Loucy (cell line): ENCODE measurements around the gene CTBP2.

Experiments
- H2AFZ ChIP-seq: fragments of 200-600 bp; sonication (generic); 2 replicates; pipeline ENCODE4 v1.6.0; 2016; ENCODE audit warnings: antibody characterized with exemption, mild to moderate bottlenecking, low read length, moderate library complexity
- H3F3A ChIP-seq: fragments of 200-600 bp; 2 replicates; pipeline ENCODE4 v1.6.0; 2016; ENCODE audit warnings: antibody characterized with exemption, low read depth, mild to moderate bottlenecking
- H3K27me3 ChIP-seq: fragments of 200-600 bp; sonication (generic); 2 replicates; pipeline ENCODE4 v1.6.1; 2014; ENCODE audit warnings: low read length, mild to moderate bottlenecking; ENCODE audit not compliant: insufficient read depth, poor library complexity, severe bottlenecking
- H3K36me3 ChIP-seq: fragments of 200-600 bp; sonication (generic); 2 replicates; pipeline ENCODE4 v1.6.1; 2016; ENCODE audit warnings: low read length; ENCODE audit not compliant: insufficient read depth
- H3K4me1 ChIP-seq: fragments of 200-600 bp; sonication (generic); 2 replicates; pipeline ENCODE4 v1.5.1; 2014; ENCODE audit warnings: low read length, mild to moderate bottlenecking; ENCODE audit not compliant: insufficient read depth, poor library complexity, severe bottlenecking
- H3K4me2 ChIP-seq: fragments of 200-600 bp; sonication (generic); 2 replicates; pipeline ENCODE4 v1.6.0; 2014; ENCODE audit warnings: antibody characterized with exemption, low read length, low read depth, mild to moderate bottlenecking; ENCODE audit not compliant: poor library complexity, severe bottlenecking
- H3K4me3 ChIP-seq: fragments of 200-600 bp; sonication (generic); 2 replicates; pipeline ENCODE4 v1.5.1; 2014; ENCODE audit warnings: low read length, mild to moderate bottlenecking, mixed read lengths; ENCODE audit not compliant: poor library complexity, severe bottlenecking
- H3K79me2 ChIP-seq: fragments of 200-600 bp; sonication (generic); 2 replicates; pipeline ENCODE4 v1.6.1; 2014; ENCODE audit warnings: low read length; ENCODE audit not compliant: insufficient read depth
- H3K9ac ChIP-seq: fragments of 200-600 bp; sonication (generic); 2 replicates; pipeline ENCODE4 v1.6.0; 2014; ENCODE audit warnings: mild to moderate bottlenecking, low read depth, low read length, moderate library complexity; ENCODE audit not compliant: poor library complexity, severe bottlenecking
- H3K9me2 ChIP-seq: fragments of 200-600 bp; sonication (generic); replicated peaks from 2 replicates; pipeline ENCODE4 v1.6.1; 2016; ENCODE audit warnings: low read depth, low read length, mixed read lengths
- H3K9me3 ChIP-seq: fragments of 200-600 bp; sonication (generic); 2 replicates; pipeline ENCODE4 v1.6.1; 2014; ENCODE audit warnings: mild to moderate bottlenecking, antibody characterized with exemption, low read length, low read depth; ENCODE audit not compliant: insufficient read depth
- H4K20me1 ChIP-seq: fragments of 200-600 bp; sonication (generic); 2 replicates; pipeline ENCODE4 v1.6.0; 2014; ENCODE audit warnings: antibody characterized with exemption, low read length, mild to moderate bottlenecking; ENCODE audit not compliant: insufficient read depth, poor library complexity, severe bottlenecking
- CTCF ChIP-seq: fragments of 200-600 bp; sonication (generic); conservative IDR thresholded peaks from 2 replicates; pipeline ENCODE4 v1.5.1; 2014; ENCODE audit warnings: mild to moderate bottlenecking, antibody characterized with exemption, low read length
- EZH2phosphoT487 ChIP-seq: fragments of 200-600 bp; IDR thresholded peaks from 2 replicates; pipeline ENCODE4 v1.6.1; 2018; ENCODE audit warnings: antibody characterized with exemption, mild to moderate bottlenecking, moderate library complexity, borderline replicate concordance

CTBP2 gene

GRCh38 chr10:125073996-125074395 is 86.4 kb downstream of the CTBP2 start:
- Histone ChIP-seq H3K36me3 (no peaks in the 10 kb centered on the region), H3K9me2 (no peaks in the 10 kb centered on the region), H4K20me1 (no peaks in the 10 kb centered on the region), H2AFZ (no peak overlapping the region), H3K4me1 (no peaks in the 10 kb centered on the region), H3F3A (no peaks in the 10 kb centered on the region), H3K9ac (no peak overlapping the region), H3K4me3 (no peak overlapping the region), H3K4me2 (no peak overlapping the region), H3K9me3 (no peaks in the 10 kb centered on the region), H3K27me3 (no peaks in the 10 kb centered on the region), H3K79me2 (no peaks in the 10 kb centered on the region)
- no peak for TF ChIP-seq CTCF
- no peak for TF ChIP-seq EZH2phosphoT487

- H2AFZ ChIP-seq: no peak overlapping the region
- no peaks in the 10 kb centered on the region for H3K9me3 ChIP-seq
- no peaks in the 10 kb centered on the region for H3K4me1 ChIP-seq
- no peaks in the 10 kb centered on the region for H3K27me3 ChIP-seq
- no peak overlapping the region for H3K4me2 ChIP-seq
- no peaks in the 10 kb centered on the region for H3F3A ChIP-seq
- no peaks in the 10 kb centered on the region for H3K79me2 ChIP-seq
- TF ChIP-seq CTCF (no peak), EZH2phosphoT487 (no peak)
- no peak overlapping the region for H3K4me3 ChIP-seq
- no peaks in the 10 kb centered on the region for H3K36me3 ChIP-seq
- no peaks in the 10 kb centered on the region for H3K9me2 ChIP-seq
- H3K9ac ChIP-seq: no peak overlapping the region
- H4K20me1 ChIP-seq: no peaks in the 10 kb centered on the region
These were observed 87.6 kb downstream of the CTBP2 start for GRCh38 chr10:125072794-125073193.

GRCh38 chr10:125071008-125071407 is 89.4 kb downstream of the CTBP2 start:
- Histone ChIP-seq H4K20me1 (no peaks in the 10 kb centered on the region), H3F3A (no peaks in the 10 kb centered on the region), H3K27me3 (no peaks in the 10 kb centered on the region), H3K9ac (no peak overlapping the region), H3K4me1 (no peaks in the 10 kb centered on the region), H3K9me3 (no peaks in the 10 kb centered on the region), H3K4me2 (no peak overlapping the region), H3K79me2 (no peaks in the 10 kb centered on the region), H2AFZ (no peak overlapping the region), H3K9me2 (no peaks in the 10 kb centered on the region), H3K4me3 (no peak overlapping the region), H3K36me3 (no peaks in the 10 kb centered on the region)
- TF ChIP-seq EZH2phosphoT487 (no peak), CTCF (no peak)
